Neutrophil (primary cell): ENCODE measurements around the gene ZNF286A.

Source experiments
- H3K27ac ChIP-seq: fragments of 200-600 bp; sonication (generic); 2 replicates; pipeline ENCODE4 v1.5.1; 2016; ENCODE audit warnings: mild to moderate bottlenecking, moderate library complexity
- H3K27me3 ChIP-seq: fragments of 200-600 bp; sonication (generic); 2 replicates; pipeline ENCODE4 v1.6.0; 2016; ENCODE audit warnings: mild to moderate bottlenecking
- H3K36me3 ChIP-seq: fragments of 200-600 bp; sonication (generic); 2 replicates; pipeline ENCODE4 v1.5.1; 2017
- H3K4me1 ChIP-seq, 2 experiments: fragments of 200-600 bp in 1 of 2; sonication (generic) in 1 of 2; 1 replicate in 1 of 2; 2 replicates in 1 of 2; pipeline versions ENCODE4 v1.5.1 to v1.6.1; 2013 to 2016; ENCODE audit warnings: low read depth in 1 of 2, low read length in 1 of 2, mild to moderate bottlenecking in 1 of 2, moderate library complexity in 1 of 2; ENCODE audit not compliant: control insufficient read depth in 1 of 2, insufficient read depth in 1 of 2
- H3K4me3 ChIP-seq, 2 experiments: fragments of 200-600 bp in 1 of 2; sonication (generic) in 1 of 2; 1 replicate in 1 of 2; 2 replicates in 1 of 2; pipeline ENCODE4 v1.5.1; 2013 to 2016; ENCODE audit warnings: low read depth in 1 of 2, low read length in 1 of 2, mild to moderate bottlenecking in 1 of 2, moderate library complexity in 1 of 2
- H3K9me3 ChIP-seq: fragments of 200-600 bp; sonication (generic); 2 replicates; pipeline ENCODE4 v1.5.1; 2016
- CTCF ChIP-seq: fragments of 200-600 bp; sonication (generic); IDR thresholded peaks from 2 replicates; pipeline ENCODE4 v1.5.1; 2016; ENCODE audit warnings: antibody characterized with exemption

Gene ZNF286A

GRCh38 chr17:15654886-15655561 lies 44.5 kb upstream of the ZNF286A start:
- no peaks in the 10 kb centered on the region for H3K27me3 ChIP-seq
- H3K27ac ChIP-seq, result no peak overlapping the region
- H3K4me1 ChIP-seq, result peaks cover 19 to 22% of the 10 kb centered on the region in 2 experiments
- H3K9me3 ChIP-seq, result no peaks in the 10 kb centered on the region
- TF ChIP-seq CTCF, result no peak
- H3K36me3 ChIP-seq, result no peaks in the 10 kb centered on the region
- H3K4me3 ChIP-seq, result no peak overlapping the region

GRCh38 chr17:15657868-15658267 lies 41.7 kb upstream of the ZNF286A start:
- no peak overlapping the region for H3K27ac ChIP-seq

DNA sequence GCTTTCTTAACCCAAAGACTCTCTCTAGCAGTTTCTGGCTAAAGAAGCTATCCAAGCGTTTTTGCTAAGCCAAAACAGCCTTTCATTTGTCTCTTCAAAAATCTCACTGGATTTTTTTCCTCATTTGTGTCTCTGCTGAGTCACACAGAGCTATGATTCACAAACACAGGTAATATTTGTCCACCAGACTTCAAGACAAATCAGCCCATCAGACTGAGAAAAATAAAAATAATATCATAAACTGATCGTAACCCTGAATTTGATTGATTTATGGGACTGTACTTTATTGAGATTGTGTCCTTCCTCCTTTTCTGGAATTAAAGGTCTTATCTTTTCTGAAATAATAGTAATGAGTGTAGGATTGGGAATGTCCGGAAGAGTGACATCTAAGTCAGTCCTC lies 41.3 kb upstream of the ZNF286A start:
- H3K4me1 ChIP-seq, result peaks cover 0 to 4% of the 10 kb centered on the region in 2 experiments
- no peaks in the 10 kb centered on the region for H3K27me3 ChIP-seq
- no peaks in the 10 kb centered on the region for H3K9me3 ChIP-seq
- H3K27ac ChIP-seq, result no peak overlapping the region
- no peaks in the 10 kb centered on the region for H3K36me3 ChIP-seq
- TF ChIP-seq CTCF, result no peak
- H3K4me3 ChIP-seq, result no peak overlapping the region

More at GRCh38 chr17:15657868-15658267, 41.7 kb upstream of the ZNF286A start:
- no peaks in the 10 kb centered on the region for H3K27me3 ChIP-seq
- peaks cover 0 to 4% of the 10 kb centered on the region in 2 experiments for H3K4me1 ChIP-seq
- no peak overlapping the region for H3K4me3 ChIP-seq
- no peaks in the 10 kb centered on the region for H3K36me3 ChIP-seq
- no peak for TF ChIP-seq CTCF
- H3K9me3 ChIP-seq, result no peaks in the 10 kb centered on the region

- no peak overlapping the region for H3K4me3 ChIP-seq
- H3K27me3 ChIP-seq, result no peaks in the 10 kb centered on the region
- no peak for TF ChIP-seq CTCF
- H3K9me3 ChIP-seq, result no peaks in the 10 kb centered on the region
- no peak overlapping the region for H3K27ac ChIP-seq
- peaks cover 0 to 3% of the 10 kb centered on the region in 2 experiments for H3K4me1 ChIP-seq
- H3K36me3 ChIP-seq, result no peaks in the 10 kb centered on the region
Observed at GRCh38 chr17:15659236-15659635, 40.3 kb upstream of the ZNF286A start.

- no peaks in the 10 kb centered on the region for H3K9me3 ChIP-seq
- no peak overlapping the region for H3K27ac ChIP-seq
- H3K4me1 ChIP-seq, result no peaks in the 10 kb centered on the region
- no peak for TF ChIP-seq CTCF
- H3K36me3 ChIP-seq, result no peaks in the 10 kb centered on the region
- H3K4me3 ChIP-seq, result no peak overlapping the region
- no peaks in the 10 kb centered on the region for H3K27me3 ChIP-seq
Observed at GRCh38 chr17:15659663-15660062, 39.9 kb upstream of the ZNF286A start.
